ENCODE results near the gene MTX2.
"Not testable (repeated sequence)": the region's sequence is repeated elsewhere in the genome, so short reads cannot be mapped to it uniquely, and the experiment has no call there.

MTX2 gene

GRCh38 chr2:176285321-176285720 is 16.1 kb downstream of the MTX2 start:
- Histone ChIP-seq H3K4me1 (ENCODE audit: control insufficient read depth, insufficient read depth, low read length) (no peaks in the 10 kb centered on the region), H3K36me3 (ENCODE audit: control insufficient read depth in 2 of 2, insufficient read depth in 2 of 2, low read length in 2 of 2) (no peaks in the 10 kb centered on the region), H3K27me3 (ENCODE audit: control insufficient read depth in 1 of 2, insufficient read depth in 2 of 2, low read length in 2 of 2) (no peaks in the 10 kb centered on the region)

GRCh38 chr2:176291335-176291734 is 22.1 kb downstream of the MTX2 start:
- Histone ChIP-seq H3K9me3 (ENCODE audit: control insufficient read depth in 2 of 2, low read length in 2 of 2) (no peaks in the 10 kb centered on the region), H3K4me3 (ENCODE audit: low read length in 2 of 2) (no peak overlapping the region), H3K4me1 (ENCODE audit: control insufficient read depth, insufficient read depth, low read length) (no peaks in the 10 kb centered on the region), H3K36me3 (ENCODE audit: control insufficient read depth in 2 of 2, insufficient read depth in 2 of 2, low read length in 2 of 2) (no peaks in the 10 kb centered on the region), H3K27me3 (ENCODE audit: control insufficient read depth in 1 of 2, insufficient read depth in 2 of 2, low read length in 2 of 2) (no peaks in the 10 kb centered on the region), H3K9ac (ENCODE audit: low read length in 2 of 2) (no peak overlapping the region), H3K27ac (ENCODE audit: low read length) (no peak overlapping the region)

More at GRCh38 chr2:176285321-176285720, 16.1 kb downstream of the MTX2 start:
- H3K27ac ChIP-seq (ENCODE audit: low read length): no peak overlapping the region
- no peaks in the 10 kb centered on the region for H3K9me3 ChIP-seq (ENCODE audit: control insufficient read depth in 2 of 2, low read length in 2 of 2)
- H3K9ac ChIP-seq (ENCODE audit: low read length in 2 of 2): no peak overlapping the region
- no peak overlapping the region for H3K4me3 ChIP-seq (ENCODE audit: low read length in 2 of 2)

GRCh38 chr2:176291809-176292283 is 22.6 kb downstream of the MTX2 start:
- Histone ChIP-seq H3K27ac (ENCODE audit: low read length) (no peak overlapping the region), H3K9me3 (ENCODE audit: control insufficient read depth in 2 of 2, low read length in 2 of 2) (no peaks in the 10 kb centered on the region), H3K4me3 (ENCODE audit: low read length in 2 of 2) (no peak overlapping the region), H3K36me3 (ENCODE audit: control insufficient read depth in 2 of 2, insufficient read depth in 2 of 2, low read length in 2 of 2) (no peaks in the 10 kb centered on the region), H3K27me3 (ENCODE audit: control insufficient read depth in 1 of 2, insufficient read depth in 2 of 2, low read length in 2 of 2) (no peaks in the 10 kb centered on the region), H3K4me1 (ENCODE audit: control insufficient read depth, insufficient read depth, low read length) (no peaks in the 10 kb centered on the region), H3K9ac (ENCODE audit: low read length in 2 of 2) (no peak overlapping the region)

- Histone ChIP-seq H3K27ac (ENCODE audit: low read length) (no peak overlapping the region), H3K27me3 (ENCODE audit: control insufficient read depth in 1 of 2, insufficient read depth in 2 of 2, low read length in 2 of 2) (no peaks in the 10 kb centered on the region), H3K4me1 (ENCODE audit: control insufficient read depth, insufficient read depth, low read length) (no peaks in the 10 kb centered on the region), H3K4me3 (ENCODE audit: low read length in 2 of 2) (no peak overlapping the region), H3K9ac (ENCODE audit: low read length in 2 of 2) (no peak overlapping the region), H3K9me3 (ENCODE audit: control insufficient read depth in 2 of 2, low read length in 2 of 2) (no peaks in the 10 kb centered on the region), H3K36me3 (ENCODE audit: control insufficient read depth in 2 of 2, insufficient read depth in 2 of 2, low read length in 2 of 2) (no peaks in the 10 kb centered on the region)
Observed at GRCh38 chr2:176292608-176293007, 23.4 kb downstream of the MTX2 start.

DNA sequence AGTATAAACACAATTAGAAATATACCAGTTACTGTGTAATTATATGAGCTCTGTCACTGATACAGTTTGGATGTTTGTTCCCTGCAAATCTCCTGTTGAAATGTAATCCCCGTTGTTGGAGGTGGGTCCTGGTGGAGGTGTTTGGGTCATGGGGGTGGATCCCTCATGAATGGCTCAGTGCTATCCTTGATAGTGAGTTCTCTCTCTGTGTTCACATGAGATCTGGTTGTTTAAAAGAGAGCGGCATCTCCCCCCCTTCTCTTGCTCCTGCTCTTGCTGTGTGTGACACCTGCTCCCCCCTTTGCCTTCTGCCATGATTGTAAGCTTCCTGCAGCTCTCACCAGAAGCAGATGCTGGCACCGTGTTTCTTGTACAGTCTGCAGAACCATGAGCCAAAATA is 24.1 kb downstream of the MTX2 start:
- no peaks in the 10 kb centered on the region for H3K36me3 ChIP-seq (ENCODE audit: control insufficient read depth in 2 of 2, insufficient read depth in 2 of 2, low read length in 2 of 2)
- H3K4me3 ChIP-seq (ENCODE audit: low read length in 2 of 2): no peak overlapping the region
- no peaks in the 10 kb centered on the region for H3K9me3 ChIP-seq (ENCODE audit: control insufficient read depth in 2 of 2, low read length in 2 of 2)
- no peaks in the 10 kb centered on the region for H3K4me1 ChIP-seq (ENCODE audit: control insufficient read depth, insufficient read depth, low read length)
- no peaks in the 10 kb centered on the region for H3K27me3 ChIP-seq (ENCODE audit: control insufficient read depth in 1 of 2, insufficient read depth in 2 of 2, low read length in 2 of 2)
- no peak overlapping the region for H3K9ac ChIP-seq (ENCODE audit: low read length in 2 of 2)
- H3K27ac ChIP-seq (ENCODE audit: low read length): no peak overlapping the region

DNA sequence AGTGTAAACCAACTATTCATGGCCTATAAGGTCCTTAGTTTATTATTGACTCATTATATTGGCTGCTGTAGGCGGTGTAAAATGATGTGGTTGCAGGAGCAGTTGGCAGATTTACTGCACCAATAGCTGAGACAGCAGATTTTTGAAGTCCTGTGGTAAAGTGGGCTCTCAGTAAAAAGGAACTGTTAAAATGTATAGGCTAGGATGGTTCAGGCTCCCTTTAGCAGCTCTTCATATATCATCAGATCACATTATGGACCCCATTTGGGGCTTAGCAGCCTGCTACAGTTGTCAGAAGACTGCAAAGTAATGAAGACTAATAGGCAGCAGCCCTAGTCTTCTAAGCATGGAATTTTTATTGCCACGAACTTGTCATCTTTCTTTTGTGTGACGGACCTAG is 27.8 kb downstream of the MTX2 start:
- Histone ChIP-seq H3K9me3 (ENCODE audit: control insufficient read depth in 2 of 2, low read length in 2 of 2) (no peaks in the 10 kb centered on the region), H3K36me3 (ENCODE audit: control insufficient read depth in 2 of 2, insufficient read depth in 2 of 2, low read length in 2 of 2) (peaks cover 0 to 4% of the 10 kb centered on the region in 2 donors), H3K27me3 (ENCODE audit: control insufficient read depth in 1 of 2, insufficient read depth in 2 of 2, low read length in 2 of 2) (no peaks in the 10 kb centered on the region), H3K27ac (ENCODE audit: low read length) (no peak overlapping the region), H3K4me1 (ENCODE audit: control insufficient read depth, insufficient read depth, low read length) (no peaks in the 10 kb centered on the region), H3K9ac (ENCODE audit: low read length in 2 of 2) (no peak overlapping the region), H3K4me3 (ENCODE audit: low read length in 2 of 2) (no peak overlapping the region)

DNA sequence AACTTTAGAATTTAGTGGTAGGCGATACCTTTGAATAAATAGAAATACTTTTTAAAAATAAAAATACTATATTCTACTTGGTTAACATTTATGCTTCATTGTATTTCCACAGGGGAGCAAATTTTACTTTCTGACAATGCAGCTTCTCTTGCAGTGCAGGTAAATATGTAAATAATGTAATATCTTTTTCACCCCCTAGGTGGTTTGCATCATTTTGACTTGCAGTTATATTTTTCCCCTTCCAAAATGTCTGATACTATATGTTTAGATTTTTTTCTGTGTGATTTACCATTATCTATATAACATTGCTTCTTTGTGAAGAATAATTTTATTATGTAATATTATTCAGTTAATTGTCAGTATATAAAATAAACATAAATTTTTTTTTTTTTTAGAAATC is 28.5 kb downstream of the MTX2 start:
- Histone ChIP-seq H3K27me3 (ENCODE audit: control insufficient read depth in 1 of 2, insufficient read depth in 2 of 2, low read length in 2 of 2) (no peaks in the 10 kb centered on the region), H3K9me3 (ENCODE audit: control insufficient read depth in 2 of 2, low read length in 2 of 2) (no peaks in the 10 kb centered on the region), H3K4me3 (ENCODE audit: low read length in 2 of 2) (no peak overlapping the region), H3K27ac (ENCODE audit: low read length) (no peak overlapping the region), H3K4me1 (ENCODE audit: control insufficient read depth, insufficient read depth, low read length) (no peaks in the 10 kb centered on the region), H3K36me3 (ENCODE audit: control insufficient read depth in 2 of 2, insufficient read depth in 2 of 2, low read length in 2 of 2) (peaks cover 0 to 4% of the 10 kb centered on the region in 2 donors), H3K9ac (ENCODE audit: low read length in 2 of 2) (no peak overlapping the region)

GRCh38 chr2:176306020-176306419 is 36.8 kb downstream of the MTX2 start:
- not testable (repeated sequence) for H3K9ac ChIP-seq (ENCODE audit: low read length in 2 of 2); H3K27me3 ChIP-seq (ENCODE audit: control insufficient read depth in 1 of 2, insufficient read depth in 2 of 2, low read length in 2 of 2); H3K9me3 ChIP-seq (ENCODE audit: control insufficient read depth in 2 of 2, low read length in 2 of 2); H3K4me1 ChIP-seq (ENCODE audit: control insufficient read depth, insufficient read depth, low read length); H3K36me3 ChIP-seq (ENCODE audit: control insufficient read depth in 2 of 2, insufficient read depth in 2 of 2, low read length in 2 of 2); H3K4me3 ChIP-seq (ENCODE audit: low read length in 2 of 2); H3K27ac ChIP-seq (ENCODE audit: low read length)

DNA sequence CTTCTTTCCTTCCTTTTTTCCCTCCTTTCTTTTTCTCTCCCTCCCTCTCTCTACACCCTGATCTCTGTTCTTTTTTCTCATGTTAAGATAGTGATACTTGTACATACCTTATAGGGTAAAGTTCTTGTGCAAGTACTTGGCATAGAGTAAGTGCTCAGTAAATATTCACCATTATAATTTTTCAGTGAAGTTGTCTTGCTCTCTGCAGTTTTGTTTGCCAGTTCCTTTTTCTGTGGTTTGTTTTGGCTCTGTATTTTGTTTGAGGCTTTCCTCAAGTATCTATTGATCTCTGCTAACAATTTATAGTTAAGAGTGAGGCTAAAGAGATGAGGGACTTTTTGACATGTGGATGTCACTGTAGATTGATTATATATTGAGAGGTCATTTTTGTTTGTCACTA is 48.0 kb downstream of the MTX2 start:
- no peak overlapping the region for H3K9ac ChIP-seq (ENCODE audit: low read length in 2 of 2)
- no peaks in the 10 kb centered on the region for H3K27me3 ChIP-seq (ENCODE audit: control insufficient read depth in 1 of 2, insufficient read depth in 2 of 2, low read length in 2 of 2)
- H3K27ac ChIP-seq (ENCODE audit: low read length): no peak overlapping the region
- peaks cover 0 to 4% of the 10 kb centered on the region in 2 donors for H3K36me3 ChIP-seq (ENCODE audit: control insufficient read depth in 2 of 2, insufficient read depth in 2 of 2, low read length in 2 of 2)
- H3K9me3 ChIP-seq (ENCODE audit: control insufficient read depth in 2 of 2, low read length in 2 of 2): no peaks in the 10 kb centered on the region
- no peak overlapping the region for H3K4me3 ChIP-seq (ENCODE audit: low read length in 2 of 2)
- H3K4me1 ChIP-seq (ENCODE audit: control insufficient read depth, insufficient read depth, low read length): no peaks in the 10 kb centered on the region

DNA sequence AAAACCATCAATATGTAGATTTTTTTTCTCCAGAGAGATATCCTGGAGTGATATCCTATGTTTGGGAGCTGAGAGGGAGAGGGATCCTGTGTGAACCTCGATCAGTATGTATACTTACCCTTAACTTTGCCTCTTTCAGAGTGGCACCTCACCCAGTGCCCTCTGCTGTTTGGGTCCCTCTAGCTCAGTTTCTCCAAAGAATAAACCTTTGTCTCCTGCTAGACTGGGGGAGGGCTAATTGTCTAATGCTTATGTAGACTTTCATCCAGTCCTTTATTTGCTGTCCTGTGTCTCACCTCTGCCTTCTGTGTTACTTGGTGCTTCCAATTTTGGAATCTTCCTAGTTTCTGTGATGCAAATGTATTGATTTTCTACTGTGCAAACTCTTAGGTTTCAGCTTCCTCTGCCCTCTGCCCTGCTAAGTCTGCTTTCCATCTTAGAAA is 48.4 kb downstream of the MTX2 start:
- H3K4me1 ChIP-seq (ENCODE audit: control insufficient read depth, insufficient read depth, low read length): no peaks in the 10 kb centered on the region
- H3K27ac ChIP-seq (ENCODE audit: low read length): no peak overlapping the region
- no peaks in the 10 kb centered on the region for H3K9me3 ChIP-seq (ENCODE audit: control insufficient read depth in 2 of 2, low read length in 2 of 2)
- H3K27me3 ChIP-seq (ENCODE audit: control insufficient read depth in 1 of 2, insufficient read depth in 2 of 2, low read length in 2 of 2): no peaks in the 10 kb centered on the region
- H3K4me3 ChIP-seq (ENCODE audit: low read length in 2 of 2): no peak overlapping the region
- peaks cover 0 to 4% of the 10 kb centered on the region in 2 donors for H3K36me3 ChIP-seq (ENCODE audit: control insufficient read depth in 2 of 2, insufficient read depth in 2 of 2, low read length in 2 of 2)
- H3K9ac ChIP-seq (ENCODE audit: low read length in 2 of 2): no peak overlapping the region

GRCh38 chr2:176321916-176322315 is 52.7 kb downstream of the MTX2 start:
- Histone ChIP-seq H3K27me3 (ENCODE audit: control insufficient read depth in 1 of 2, insufficient read depth in 2 of 2, low read length in 2 of 2) (no peaks in the 10 kb centered on the region), H3K9me3 (ENCODE audit: control insufficient read depth in 2 of 2, low read length in 2 of 2) (no peaks in the 10 kb centered on the region), H3K4me1 (ENCODE audit: control insufficient read depth, insufficient read depth, low read length) (no peaks in the 10 kb centered on the region), H3K27ac (ENCODE audit: low read length) (no peak overlapping the region), H3K9ac (ENCODE audit: low read length in 2 of 2) (no peak overlapping the region), H3K36me3 (ENCODE audit: control insufficient read depth in 2 of 2, insufficient read depth in 2 of 2, low read length in 2 of 2) (no peaks in the 10 kb centered on the region), H3K4me3 (ENCODE audit: low read length in 2 of 2) (no peak overlapping the region)

Measured in stomach smooth muscle (tissue), 2 donors.